Ovary (tissue), 9 donors: ENCODE measurements around the gene LGI2. TPM values are rescaled to one million over a fixed set of nuclear protein-coding genes. Genes with fewer than 3 reads are reported as not detected.

ENCODE experiments used
- DNase-seq, 5 donors: peaks; one replicate each; pipeline ENCODE4 v3.0.0-alpha.2; 2019 to 2020
- H3K27ac ChIP-seq, 2 donors: fragments of 200-600 bp; one replicate each; pipeline versions ENCODE4 v1.5.1 to v1.8.0; 2019 to 2022
- H3K27me3 ChIP-seq: fragments of 200-600 bp; one replicate; pipeline ENCODE4 v1.8.0; 2022
- H3K36me3 ChIP-seq: fragments of 200-600 bp; sonication (generic); one replicate; pipeline ENCODE4 v1.5.1; 2019
- H3K4me1 ChIP-seq: one replicate; pipeline ENCODE4 v1.8.1; 2013; ENCODE audit warnings: mild to moderate bottlenecking, moderate library complexity; ENCODE audit not compliant: insufficient read depth
- H3K4me3 ChIP-seq: fragments of 200-600 bp; sonication (generic); one replicate; pipeline ENCODE4 v1.5.1; 2017
- H3K9me3 ChIP-seq, 2 donors: fragments of 200-600 bp in 1 of 2; sonication (generic) in 1 of 2; one replicate each; pipeline versions ENCODE4 v1.5.1 to v1.8.1; 2013 to 2019; ENCODE audit warnings: mild to moderate bottlenecking in 1 of 2, moderate library complexity in 1 of 2
- CTCF ChIP-seq, 3 donors: fragments of 450-650 bp in 2 of 3; fragments of 200-600 bp in 1 of 3; IDR thresholded peaks; one replicate each; pipeline versions ENCODE4 v1.5.1 to v1.8.0; 2016 to 2022; ENCODE audit warnings: antibody characterized with exemption in 3 of 3, mild to moderate bottlenecking in 1 of 3
- EP300 ChIP-seq: sonication (generic); formaldehyde crosslinking; IDR thresholded peaks from one replicate; pipeline ENCODE4 v1.6.1; 2017; ENCODE audit warnings: antibody characterized with exemption
- POLR2A ChIP-seq: fragments of 450-650 bp; IDR thresholded peaks from one replicate; pipeline ENCODE4 v1.6.1; 2017; ENCODE audit warnings: antibody characterized with exemption, mild to moderate bottlenecking, moderate library complexity
- WGBS, 3 donors: extraction: QIAGEN DNeasy Blood & Tissue Kit in 1 of 3; methylation state at CpG; one replicate each; pipeline versions ENCODE4 v1.1.5 to v1.1.7; 2013 to 2017; 5-methylcytosine and 5-hydroxymethylcytosine counted together
- intact Hi-C, 4 donors: fragments of 100-400 bp; cut with DNase I; formaldehyde crosslinking; loops; one replicate each; pipeline versions ENCODE4 v1.11.0 to v1.15.1; 2022 to 2023
- polyA plus RNA-seq, 2 donors: library from polyadenylated mRNA; stranded (reverse); fragments of 200-250 nt in 1 of 2; fragments of 350-450 nt in 1 of 2; fragmentation: Illumina TruSeq in 1 of 2; extraction: RNeasy Lipid Tissue Mini Kit (QIAGEN cat#74804) in 1 of 2; gene quantifications; one replicate each; pipeline ENCODE4 v1.2.3, GENCODE V29; 2013 to 2014
- total RNA-seq, 7 donors: library from RNA; depleted of rRNA in 2 of 7; stranded (reverse); fragments of >200 nt in 2 of 7; fragmentation: NEBNext Ultra II Directional in 3 of 7; extraction: Animal tissue kit (Norgen Biotek cat#: 25700) in 3 of 7; gene quantifications; one replicate each; pipeline versions ENCODE4 v1.1.0 to v1.2.4, GENCODE V29; 2016 to 2023
- donor health status: DM: no; HTN: no; CAD: no; lungs with moderate emphysema.
- donor health status: DM: no; HTN: no; CAD: no.
- donor health status: Bipolar disorder and iron deficiency.
- donor health status: DM: yes; HTN: yes; CAD: no.
- donor health status: DM: no; HTN: no; CAD: no.
- donor health status: DM: yes; HTN: yes; CAD: no.

LGI2 gene
- total and polyA plus RNA-seq, 9 donors = 0.36 to 19.8 (median 1.9) TPM

GRCh38 chr4:25060963-25061340, 30.2 kb upstream of the LGI2 start:
- no peak for DNase-seq
- 30 to 41% (median 41%) methylated on average over 5 of the region's 5 CpGs for WGBS, 3 donors
- TF ChIP-seq EP300 (no peak), CTCF (IDR thresholded peaks at IDR 0.05) (no peak), POLR2A (no peak)
- peak overlapping the region; percentile 1 to 47 for H3K27ac ChIP-seq
- intact Hi-C loops = no loop called here
- no peak overlapping the region for H3K4me3 ChIP-seq
- H3K9me3 ChIP-seq = no peaks in the 10 kb centered on the region
- no peaks in the 10 kb centered on the region for H3K27me3 ChIP-seq
- H3K36me3 ChIP-seq = no peaks in the 10 kb centered on the region
- no peaks in the 10 kb centered on the region for H3K4me1 ChIP-seq

GRCh38 chr4:25060241-25060962, 29.7 kb upstream of the LGI2 start:
- no peak for DNase-seq
- 15 to 19% (median 15%) methylated on average over 8 of the region's 8 CpGs for WGBS, 3 donors
- TF ChIP-seq POLR2A = no peak
- no peak for TF ChIP-seq EP300
- TF ChIP-seq CTCF (IDR thresholded peaks at IDR 0.05) = no peak

GRCh38 chr4:25059791-25060190, 29.0 kb upstream of the LGI2 start:
- H3K27ac ChIP-seq = peak overlapping the region in 1 of 2 donors; percentile 47
- 72 to 74% (median 73%) methylated on average over 2 of the region's 2 CpGs for WGBS, 3 donors
- TF ChIP-seq CTCF (IDR thresholded peaks at IDR 0.05) (no peak), POLR2A (no peak), EP300 (no peak)
- no peaks in the 10 kb centered on the region for H3K9me3 ChIP-seq
- no peaks in the 10 kb centered on the region for H3K36me3 ChIP-seq
- H3K27me3 ChIP-seq = no peaks in the 10 kb centered on the region
- no peak overlapping the region for H3K4me3 ChIP-seq
- intact Hi-C loops = no loop called here
- H3K4me1 ChIP-seq = no peaks in the 10 kb centered on the region
- no peak for DNase-seq

More at GRCh38 chr4:25060241-25060962, 29.7 kb upstream of the LGI2 start:
- Histone ChIP-seq H3K27ac (peak overlapping the region in 1 of 2 donors; percentile 47), H3K27me3 (no peaks in the 10 kb centered on the region), H3K4me3 (no peak overlapping the region), H3K4me1 (no peaks in the 10 kb centered on the region), H3K36me3 (no peaks in the 10 kb centered on the region), H3K9me3 (no peaks in the 10 kb centered on the region)
- intact Hi-C loops = no loop called here

GRCh38 chr4:25058796-25059195, 28.1 kb upstream of the LGI2 start:
- DNase-seq = no peak
- Histone ChIP-seq H3K27me3 (no peaks in the 10 kb centered on the region), H3K9me3 (no peaks in the 10 kb centered on the region), H3K27ac (no peak overlapping the region), H3K4me1 (no peaks in the 10 kb centered on the region), H3K36me3 (no peaks in the 10 kb centered on the region), H3K4me3 (no peak overlapping the region)
- intact Hi-C loops = no loop called here
- TF ChIP-seq EP300 (no peak), CTCF (IDR thresholded peaks at IDR 0.05) (no peak), POLR2A (no peak)
- whole genome bisulfite sequencing, 3 donors = 91 to 96% (median 95%) methylated on average over 8 of the region's 8 CpGs
